Mammary epithelial cell (primary cell): Measurements from ENCODE around the gene ZNF213.

Experiments
- CTCF ChIP-seq, 2 donors: IDR thresholded peaks in 1 of 2; conservative IDR thresholded peaks in 1 of 2; 2 replicates each; pipeline ENCODE4 v1.5.1; 2011 to 2012; ENCODE audit warnings: inconsistent platforms in 2 of 2, low read length in 2 of 2, mild to moderate bottlenecking in 2 of 2, control low read depth in 1 of 2, low read depth in 1 of 2; ENCODE audit not compliant: insufficient read depth in 1 of 2; ENCODE audit errors: extremely low read depth in 1 of 2
- EZH2 ChIP-seq: IDR thresholded peaks from 2 replicates; pipeline ENCODE4 v1.6.1; 2012; ENCODE audit warnings: low read length, inconsistent platforms, borderline replicate concordance

GRCh38 chr16:3161235-3162018 lies 26.6 kb downstream of the ZNF213 start:
- TF ChIP-seq CTCF (conservative IDR thresholded peaks at IDR 0.05 in 1 of 2, IDR thresholded peaks at IDR 0.05 in 1 of 2; ENCODE audit: extremely low read depth in 1 of 2, insufficient read depth in 1 of 2, low read depth in 1 of 2, low read length in 2 of 2) (no peak), EZH2 (no peak)
